ENCODE results near the gene PRR20G.

PRR20G gene

DNA sequence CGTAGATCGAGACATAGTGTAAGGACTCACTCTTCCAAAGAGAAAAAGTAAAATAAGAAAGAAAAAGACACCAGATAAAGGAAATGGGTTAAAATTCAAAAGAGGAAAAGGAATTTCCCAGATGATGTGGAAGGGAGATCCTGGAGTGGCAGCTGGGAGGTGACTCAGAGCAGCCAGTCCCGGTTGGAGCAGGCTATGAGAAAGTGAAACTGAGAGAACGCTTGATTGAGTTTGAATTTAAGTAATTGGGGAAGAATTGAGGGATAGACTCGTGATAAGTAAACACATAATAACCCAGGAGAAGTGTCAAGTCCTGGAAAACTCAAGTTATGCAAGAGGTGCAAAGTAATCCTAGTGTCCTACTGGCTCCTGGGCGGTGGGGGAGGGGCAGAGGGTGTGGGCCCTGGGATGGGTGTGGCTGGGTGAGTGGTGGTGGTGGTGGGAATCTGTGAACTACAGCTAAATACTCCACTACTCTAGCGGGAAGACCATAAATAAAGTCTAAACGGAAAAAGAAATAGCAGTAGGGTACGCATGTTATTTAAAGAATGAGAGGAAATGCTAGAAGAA, 1.2 kb downstream of the PRR20G start:
- no peaks in the 10 kb centered on the region for H3K9me3 ChIP-seq (ENCODE audit: insufficient read depth, low read length, severe bottlenecking)
- TF ChIP-seq, protein P1, sequence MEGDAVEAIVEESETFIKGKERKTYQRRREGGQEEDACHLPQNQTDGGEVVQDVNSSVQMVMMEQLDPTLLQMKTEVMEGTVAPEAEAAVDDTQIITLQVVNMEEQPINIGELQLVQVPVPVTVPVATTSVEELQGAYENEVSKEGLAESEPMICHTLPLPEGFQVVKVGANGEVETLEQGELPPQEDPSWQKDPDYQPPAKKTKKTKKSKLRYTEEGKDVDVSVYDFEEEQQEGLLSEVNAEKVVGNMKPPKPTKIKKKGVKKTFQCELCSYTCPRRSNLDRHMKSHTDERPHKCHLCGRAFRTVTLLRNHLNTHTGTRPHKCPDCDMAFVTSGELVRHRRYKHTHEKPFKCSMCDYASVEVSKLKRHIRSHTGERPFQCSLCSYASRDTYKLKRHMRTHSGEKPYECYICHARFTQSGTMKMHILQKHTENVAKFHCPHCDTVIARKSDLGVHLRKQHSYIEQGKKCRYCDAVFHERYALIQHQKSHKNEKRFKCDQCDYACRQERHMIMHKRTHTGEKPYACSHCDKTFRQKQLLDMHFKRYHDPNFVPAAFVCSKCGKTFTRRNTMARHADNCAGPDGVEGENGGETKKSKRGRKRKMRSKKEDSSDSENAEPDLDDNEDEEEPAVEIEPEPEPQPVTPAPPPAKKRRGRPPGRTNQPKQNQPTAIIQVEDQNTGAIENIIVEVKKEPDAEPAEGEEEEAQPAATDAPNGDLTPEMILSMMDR (IDR thresholded peaks at IDR 0.05; ENCODE audit: borderline replicate concordance, extremely low read depth, low read length, poor library complexity, severe bottlenecking): no peak
- TF ChIP-seq EZH2 (IDR thresholded peaks at IDR 0.05; ENCODE audit: borderline replicate concordance, low read depth, low read length, severe bottlenecking): no peak
- H3K27me3 ChIP-seq (ENCODE audit: insufficient read depth, low read length, poor library complexity): no peaks in the 10 kb centered on the region
- H4K20me1 ChIP-seq (ENCODE audit: insufficient read depth, low read length): no peaks in the 10 kb centered on the region
- H3K27ac ChIP-seq (ENCODE audit: low read length): no peak overlapping the region
- H3K36me3 ChIP-seq (ENCODE audit: insufficient read depth, low read length): no peaks in the 10 kb centered on the region
- ATAC-seq (ENCODE audit: insufficient read depth, low read depth) (no peak), DNase-seq (no peak)
- no peaks in the 10 kb centered on the region for H3K79me2 ChIP-seq (ENCODE audit: insufficient read depth, low read length)
- H3K4me1 ChIP-seq (ENCODE audit: insufficient read depth, low read length): no peaks in the 10 kb centered on the region
- no peak overlapping the region for H3K9ac ChIP-seq (ENCODE audit: low read depth, low read length)
- no peak overlapping the region for H3K4me2 ChIP-seq (ENCODE audit: insufficient read depth, low read length)
- no peak overlapping the region for H2AFZ ChIP-seq (ENCODE audit: low read depth, low read length)
- no peak overlapping the region for H3K4me3 ChIP-seq (ENCODE audit: low read depth in 1 of 2, low read length in 2 of 2)

DNA sequence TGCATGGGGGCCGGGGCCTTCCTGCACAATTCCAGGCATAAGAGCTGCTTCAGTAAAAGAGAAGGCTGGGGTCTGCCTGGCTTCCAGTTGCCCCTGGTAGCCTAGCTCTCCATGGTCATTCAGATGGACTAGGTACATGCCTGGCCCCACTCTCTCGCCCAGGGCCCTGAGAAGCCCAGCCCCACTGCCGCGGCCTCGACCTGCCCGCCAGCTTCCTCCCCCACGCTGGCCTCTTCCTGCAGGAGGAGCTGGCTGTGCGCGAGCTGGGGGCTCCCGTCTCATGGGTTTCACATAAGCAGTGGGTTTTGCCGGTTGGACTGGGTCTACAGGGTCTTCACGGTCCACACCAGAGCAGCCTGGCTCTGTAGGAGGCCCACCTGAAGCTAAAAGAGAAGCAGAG, 3.6 kb downstream of the PRR20G start:
- no peaks in the 10 kb centered on the region for H3K27me3 ChIP-seq (ENCODE audit: insufficient read depth, low read length, poor library complexity)
- no peak overlapping the region for H3K4me2 ChIP-seq (ENCODE audit: insufficient read depth, low read length)
- H2AFZ ChIP-seq (ENCODE audit: low read depth, low read length): no peak overlapping the region
- H3K27ac ChIP-seq (ENCODE audit: low read length): no peak overlapping the region
- H3K9me3 ChIP-seq (ENCODE audit: insufficient read depth, low read length, severe bottlenecking): no peaks in the 10 kb centered on the region
- H3K4me3 ChIP-seq (ENCODE audit: low read depth in 1 of 2, low read length in 2 of 2): no peak overlapping the region
- H3K79me2 ChIP-seq (ENCODE audit: insufficient read depth, low read length): no peaks in the 10 kb centered on the region
- no peak overlapping the region for H3K9ac ChIP-seq (ENCODE audit: low read depth, low read length)
- no peaks in the 10 kb centered on the region for H3K36me3 ChIP-seq (ENCODE audit: insufficient read depth, low read length)
- ATAC-seq (ENCODE audit: insufficient read depth, low read depth) (no peak), DNase-seq (no peak)
- no peaks in the 10 kb centered on the region for H3K4me1 ChIP-seq (ENCODE audit: insufficient read depth, low read length)
- no peaks in the 10 kb centered on the region for H4K20me1 ChIP-seq (ENCODE audit: insufficient read depth, low read length)
- no peak for TF ChIP-seq EZH2 (IDR thresholded peaks at IDR 0.05; ENCODE audit: borderline replicate concordance, low read depth, low read length, severe bottlenecking)
- TF ChIP-seq, protein P1 (IDR thresholded peaks at IDR 0.05; ENCODE audit: borderline replicate concordance, extremely low read depth, low read length, poor library complexity, severe bottlenecking): no peak

DNA sequence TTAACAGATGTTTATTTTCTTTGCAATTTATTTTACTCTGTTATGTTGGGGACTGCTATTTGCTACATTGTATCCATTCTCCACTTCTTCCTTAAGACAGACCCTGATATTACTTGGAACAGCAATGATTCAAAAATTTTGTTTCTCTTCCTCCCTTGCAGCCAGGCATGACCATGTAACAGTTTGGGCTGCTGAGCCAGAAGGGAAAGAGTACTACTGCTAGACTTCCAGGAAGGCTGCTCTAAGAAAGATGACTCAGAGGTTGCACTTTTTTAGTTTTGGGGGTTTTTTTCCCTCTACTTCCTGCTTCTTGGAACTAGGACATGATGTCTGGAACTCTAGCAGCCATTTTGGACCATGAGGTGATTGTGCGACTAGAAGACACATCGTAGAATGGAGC, 10.3 kb downstream of the PRR20G start:
- no peak for TF ChIP-seq EZH2 (IDR thresholded peaks at IDR 0.05; ENCODE audit: borderline replicate concordance, low read depth, low read length, severe bottlenecking)
- TF ChIP-seq, protein P1 (IDR thresholded peaks at IDR 0.05; ENCODE audit: borderline replicate concordance, extremely low read depth, low read length, poor library complexity, severe bottlenecking): no peak
- Histone ChIP-seq H3K79me2 (ENCODE audit: insufficient read depth, low read length) (no peaks in the 10 kb centered on the region), H4K20me1 (ENCODE audit: insufficient read depth, low read length) (no peaks in the 10 kb centered on the region), H3K27ac (ENCODE audit: low read length) (no peak overlapping the region), H3K9me3 (ENCODE audit: insufficient read depth, low read length, severe bottlenecking) (peaks cover 18% of the 10 kb centered on the region), H3K27me3 (ENCODE audit: insufficient read depth, low read length, poor library complexity) (no peaks in the 10 kb centered on the region), H3K4me3 (ENCODE audit: low read depth in 1 of 2, low read length in 2 of 2) (no peak overlapping the region), H3K4me1 (ENCODE audit: insufficient read depth, low read length) (no peaks in the 10 kb centered on the region), H3K4me2 (ENCODE audit: insufficient read depth, low read length) (no peak overlapping the region), H3K36me3 (ENCODE audit: insufficient read depth, low read length) (no peaks in the 10 kb centered on the region), H3K9ac (ENCODE audit: low read depth, low read length) (no peak overlapping the region), H2AFZ (ENCODE audit: low read depth, low read length) (no peak overlapping the region)
- ATAC-seq (ENCODE audit: insufficient read depth, low read depth) (no peak), DNase-seq (no peak)

DNA sequence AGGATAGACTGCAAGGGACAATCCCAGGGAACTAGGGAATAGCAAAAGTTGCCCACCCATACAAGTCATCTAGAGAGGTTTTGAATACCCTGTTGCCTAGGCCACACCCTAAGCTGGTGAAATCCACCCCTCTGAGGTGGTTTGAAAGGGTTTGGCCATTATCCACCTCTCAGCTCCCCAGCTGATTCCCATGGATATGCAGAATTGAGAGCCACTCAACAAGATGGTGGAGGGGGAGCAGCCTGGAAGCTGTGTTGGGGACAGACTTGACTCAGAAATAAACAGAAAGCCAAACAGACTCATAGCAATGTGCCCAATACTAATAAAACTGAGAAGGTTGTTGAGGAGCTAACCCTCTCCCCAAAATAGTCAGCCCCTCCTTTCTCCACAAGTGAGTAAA, 10.9 kb downstream of the PRR20G start:
- peaks cover 18% of the 10 kb centered on the region for H3K9me3 ChIP-seq (ENCODE audit: insufficient read depth, low read length, severe bottlenecking)
- H3K27ac ChIP-seq (ENCODE audit: low read length): no peak overlapping the region
- no peak overlapping the region for H2AFZ ChIP-seq (ENCODE audit: low read depth, low read length)
- H3K79me2 ChIP-seq (ENCODE audit: insufficient read depth, low read length): no peaks in the 10 kb centered on the region
- no peaks in the 10 kb centered on the region for H3K27me3 ChIP-seq (ENCODE audit: insufficient read depth, low read length, poor library complexity)
- no peak overlapping the region for H3K4me2 ChIP-seq (ENCODE audit: insufficient read depth, low read length)
- H3K36me3 ChIP-seq (ENCODE audit: insufficient read depth, low read length): no peaks in the 10 kb centered on the region
- H4K20me1 ChIP-seq (ENCODE audit: insufficient read depth, low read length): no peaks in the 10 kb centered on the region
- ATAC-seq (ENCODE audit: insufficient read depth, low read depth) (no peak), DNase-seq (no peak)
- H3K9ac ChIP-seq (ENCODE audit: low read depth, low read length): no peak overlapping the region
- no peaks in the 10 kb centered on the region for H3K4me1 ChIP-seq (ENCODE audit: insufficient read depth, low read length)
- no peak overlapping the region for H3K4me3 ChIP-seq (ENCODE audit: low read depth in 1 of 2, low read length in 2 of 2)
- TF ChIP-seq, protein P1 (IDR thresholded peaks at IDR 0.05; ENCODE audit: borderline replicate concordance, extremely low read depth, low read length, poor library complexity, severe bottlenecking): no peak
- no peak for TF ChIP-seq EZH2 (IDR thresholded peaks at IDR 0.05; ENCODE audit: borderline replicate concordance, low read depth, low read length, severe bottlenecking)
